Measurements from ENCODE around the gene MT1HL1.
A peak's percentile ranks its signal among the peaks of the same experiment; 100 is the strongest.

MT1HL1 gene

GRCh38 chr1:237004116-237004515, at the start of gene MT1HL1:
Gene MT1HL1, minus strand, starts transcription at chr1:237004441. Its CDS starts 69 bp downstream, at chr1:237004372.
- no peak for DNase-seq

DNA sequence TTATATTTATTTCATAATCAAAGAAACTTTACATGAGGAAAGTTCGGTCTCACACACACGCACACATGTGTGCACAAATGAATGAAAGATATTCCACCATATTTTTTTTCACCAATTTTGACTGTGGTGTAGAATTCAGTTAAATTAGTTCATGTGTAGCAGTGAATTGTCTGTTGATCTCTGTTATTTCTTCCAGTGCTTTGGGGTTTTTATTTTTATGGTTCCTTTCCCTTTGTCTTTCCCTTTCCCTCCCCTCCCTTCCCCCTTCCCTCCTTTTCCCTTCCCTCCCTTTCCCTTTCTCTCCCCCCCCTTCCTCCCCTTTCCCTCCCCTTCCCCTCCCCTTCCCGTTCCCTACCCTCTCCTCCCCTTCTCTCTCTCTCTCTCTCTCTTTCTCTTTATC, 46.7 kb upstream of the MT1HL1 start:
- no peak for DNase-seq

- no peak for DNase-seq
Observed at GRCh38 chr1:237050185-237050584, 45.9 kb upstream of the MT1HL1 start.

DNA sequence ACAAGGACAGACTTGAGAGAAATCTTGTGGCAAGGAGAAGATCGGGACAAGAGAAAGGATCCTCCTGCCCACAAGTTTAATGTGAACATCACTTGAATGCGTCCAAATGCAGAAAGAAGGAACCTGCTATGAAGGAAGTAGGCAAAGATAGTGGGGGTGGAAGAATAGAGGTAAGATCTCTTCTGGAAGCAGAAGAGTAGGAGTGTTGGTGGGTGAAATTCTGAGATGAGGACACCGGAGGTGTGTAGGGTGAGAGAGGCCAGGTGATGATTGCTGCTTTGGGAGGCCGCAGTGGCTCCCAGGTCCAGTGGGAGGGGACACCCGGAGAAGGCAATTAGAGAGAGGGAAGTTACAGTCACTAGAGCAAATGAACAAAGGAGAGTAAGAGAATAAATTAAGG, 44.6 kb upstream of the MT1HL1 start:
- DNase-seq, result no peak

DNA sequence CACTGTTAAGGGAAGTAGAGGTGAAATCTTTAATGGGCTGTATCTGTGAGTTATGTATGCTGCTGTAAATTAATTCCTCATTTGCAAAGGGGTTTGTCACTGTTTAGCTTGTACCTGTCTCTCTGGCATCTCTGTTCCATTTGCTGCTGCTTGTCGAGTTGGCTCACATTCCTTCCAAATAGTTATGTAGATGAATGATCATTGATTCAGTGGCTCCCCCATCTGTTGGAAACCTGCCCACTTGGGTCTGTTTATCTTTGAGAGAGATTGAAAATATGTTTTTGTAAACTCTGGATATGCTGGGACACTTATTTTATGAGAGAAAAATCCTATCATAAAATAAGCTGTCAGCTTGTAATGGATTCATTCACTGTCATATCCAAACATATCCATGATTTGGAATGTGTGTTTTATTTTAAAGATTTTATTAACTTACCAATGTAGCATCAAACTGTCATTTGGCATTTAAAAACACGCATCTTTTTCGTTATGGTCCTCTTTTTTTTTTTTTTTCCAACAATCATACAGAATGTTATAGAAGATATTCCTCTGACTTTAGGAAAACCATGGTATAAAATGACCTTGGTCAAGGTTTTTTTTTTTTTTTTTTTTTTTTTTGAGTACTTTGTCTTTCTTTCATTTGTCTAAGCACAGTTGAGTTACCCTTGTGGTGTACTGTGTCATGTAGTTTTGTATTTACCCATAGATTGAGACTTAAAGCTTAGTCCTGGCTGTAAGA, 41.2 kb upstream of the MT1HL1 start:
- DNase-seq, result no peak

GRCh38 chr1:237043846-237044636, 39.8 kb upstream of the MT1HL1 start:
- DNase-seq, result no peak

GRCh38 chr1:237042892-237043576, 38.8 kb upstream of the MT1HL1 start:
- peak; percentile 50 for DNase-seq

GRCh38 chr1:237042526-237042891, 38.3 kb upstream of the MT1HL1 start:
- DNase-seq, result peak; percentile 53

GRCh38 chr1:237041795-237042525, 37.7 kb upstream of the MT1HL1 start, which contains the start of gene RYR2:
Gene RYR2, plus strand, starts transcription at chr1:237042184. Its CDS starts 338 bp downstream, at chr1:237042522.
- peak; percentile 59 for DNase-seq

DNA sequence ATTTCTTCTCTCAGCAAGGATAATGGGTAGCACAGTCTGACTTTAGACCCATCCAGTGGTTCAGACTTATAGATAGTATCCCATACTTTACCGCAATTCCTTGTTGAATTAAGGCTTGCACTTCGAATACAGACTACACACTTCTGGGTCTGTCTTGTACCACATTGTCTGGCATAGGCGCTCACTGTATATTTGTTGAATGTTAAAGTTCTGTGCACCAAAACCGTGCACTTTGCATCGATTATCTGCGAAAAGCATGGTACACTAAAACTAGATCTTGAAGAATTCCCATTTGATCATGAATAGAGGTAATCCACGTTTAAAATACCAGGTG, 37.2 kb upstream of the MT1HL1 start:
- no peak for DNase-seq

GRCh38 chr1:237040823-237041222, 36.6 kb upstream of the MT1HL1 start:
- DNase-seq, result no peak

DNA sequence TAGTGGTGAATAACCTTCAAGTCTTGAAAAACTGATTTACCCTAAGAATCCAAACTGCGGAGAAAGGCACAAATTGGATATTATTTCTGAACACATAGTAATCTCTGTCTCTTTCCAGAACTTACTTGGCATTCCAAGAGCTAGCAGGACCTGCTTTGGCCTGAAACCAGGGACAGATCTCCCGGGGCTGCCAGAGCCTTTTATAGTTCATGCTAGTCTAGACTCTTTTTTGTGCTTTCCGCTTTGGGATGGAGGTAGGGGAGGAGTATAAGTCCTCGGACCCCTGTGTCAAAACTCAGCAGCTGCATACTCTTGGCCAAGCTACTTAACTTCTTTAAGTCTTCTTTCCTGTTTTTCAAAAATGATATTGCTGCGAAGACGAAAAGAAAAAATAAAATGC, 34.0 kb upstream of the MT1HL1 start:
- DNase-seq, result no peak

DNA sequence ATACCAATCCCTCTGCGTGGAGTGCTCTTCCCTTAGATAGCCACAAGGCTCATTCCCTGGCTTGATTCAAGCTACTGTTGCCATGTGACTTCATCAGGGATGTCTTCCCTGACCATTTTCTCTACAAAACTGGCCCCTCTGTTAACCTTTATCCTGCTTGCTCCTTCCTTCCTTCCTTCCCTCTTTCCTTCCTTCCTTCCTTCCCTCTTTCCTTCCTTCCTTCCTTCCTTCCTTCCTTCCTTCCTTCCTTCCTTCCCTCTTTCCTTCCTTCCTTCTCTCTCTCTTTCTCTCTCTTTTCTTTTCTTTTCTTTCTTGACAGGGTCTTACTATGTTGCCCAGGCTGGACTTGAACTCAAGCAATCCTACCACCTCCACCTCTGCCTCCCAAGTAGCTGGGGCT, 31.5 kb upstream of the MT1HL1 start:
- no peak for DNase-seq

DNA sequence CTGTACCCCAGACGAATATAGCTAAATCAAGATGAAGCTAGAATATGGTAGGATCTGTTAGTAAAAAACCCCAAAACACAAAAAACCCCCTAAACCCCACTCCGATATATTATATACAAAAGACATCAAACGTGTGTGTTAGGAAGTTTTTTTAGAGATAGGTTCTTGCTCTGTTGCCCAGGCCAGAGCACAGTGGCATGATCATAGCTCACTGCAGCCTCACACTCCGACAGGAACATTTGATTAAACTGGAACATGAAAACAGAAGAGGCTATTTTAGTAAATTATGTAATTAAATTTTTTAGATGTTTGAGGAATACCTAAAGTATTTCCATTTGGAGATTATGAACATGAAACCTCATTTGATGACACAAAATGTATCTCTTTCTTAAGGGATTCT, 29.6 kb upstream of the MT1HL1 start:
- DNase-seq, result no peak

DNA sequence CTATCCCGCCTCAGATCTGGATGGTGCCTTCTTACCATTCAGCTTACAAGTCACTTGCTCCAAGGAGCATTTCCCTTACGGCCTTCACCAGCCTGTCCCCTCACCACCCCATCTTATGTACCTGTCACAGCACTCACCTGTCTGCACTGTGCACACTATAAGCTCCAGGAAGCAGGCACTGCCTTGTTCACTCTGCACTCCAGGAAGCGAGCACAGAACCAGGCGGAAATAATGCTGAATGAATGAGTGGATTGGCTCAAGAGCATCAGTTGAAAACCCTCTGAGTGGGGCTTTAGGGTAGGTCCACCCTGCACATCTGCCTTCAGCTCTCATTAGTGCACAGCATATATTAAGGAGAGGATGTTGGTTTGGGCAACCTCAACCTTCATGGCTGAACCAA, 28.8 kb upstream of the MT1HL1 start:
- no peak for DNase-seq

GRCh38 chr1:237032029-237032428, 27.8 kb upstream of the MT1HL1 start:
- no peak for DNase-seq

- no peak for DNase-seq
Observed at GRCh38 chr1:237031480-237031879, 27.2 kb upstream of the MT1HL1 start.

DNA sequence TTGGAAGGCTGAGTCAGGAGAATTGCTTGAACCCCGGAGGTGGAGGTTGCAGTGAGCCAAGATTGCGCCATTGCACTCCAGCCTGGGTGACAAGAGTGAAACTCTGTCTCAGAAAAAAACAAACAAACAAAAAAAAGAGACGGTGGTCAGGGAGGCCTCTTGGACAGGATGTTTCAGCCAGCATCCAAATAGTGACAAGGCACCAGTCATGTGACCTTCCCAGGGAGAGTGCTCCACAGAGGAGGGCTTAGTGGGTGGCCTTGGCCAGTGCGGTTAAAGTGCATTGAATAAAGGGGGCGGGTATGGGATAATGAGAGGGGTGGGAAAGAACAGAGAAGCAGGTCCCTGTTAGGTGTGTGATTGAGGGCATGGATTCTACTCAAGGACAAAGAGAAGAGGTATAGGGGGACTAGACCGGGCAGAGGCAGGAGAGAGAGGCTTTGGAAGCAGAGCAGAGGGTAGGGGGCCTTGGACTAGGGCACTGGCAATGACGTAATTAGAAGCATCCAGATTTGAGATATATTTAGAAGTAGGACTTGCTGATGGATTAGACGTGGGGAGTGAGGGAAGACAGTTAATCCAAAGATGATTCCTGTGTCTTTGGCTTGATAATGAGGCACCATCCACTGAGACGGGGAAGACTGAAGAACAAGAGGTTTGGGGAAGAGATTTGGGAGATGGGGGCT, 25.8 kb upstream of the MT1HL1 start:
- no peak for DNase-seq

GRCh38 chr1:237029240-237029639, 25.0 kb upstream of the MT1HL1 start:
- no peak for DNase-seq

GRCh38 chr1:237025358-237026074, 21.3 kb upstream of the MT1HL1 start:
- no peak for DNase-seq

GRCh38 chr1:237018896-237019295, 14.7 kb upstream of the MT1HL1 start:
- no peak for DNase-seq

- no peak for DNase-seq
Observed at GRCh38 chr1:237016626-237017025, 12.4 kb upstream of the MT1HL1 start.
